ENCODE data around the gene SGCD.

DNA sequence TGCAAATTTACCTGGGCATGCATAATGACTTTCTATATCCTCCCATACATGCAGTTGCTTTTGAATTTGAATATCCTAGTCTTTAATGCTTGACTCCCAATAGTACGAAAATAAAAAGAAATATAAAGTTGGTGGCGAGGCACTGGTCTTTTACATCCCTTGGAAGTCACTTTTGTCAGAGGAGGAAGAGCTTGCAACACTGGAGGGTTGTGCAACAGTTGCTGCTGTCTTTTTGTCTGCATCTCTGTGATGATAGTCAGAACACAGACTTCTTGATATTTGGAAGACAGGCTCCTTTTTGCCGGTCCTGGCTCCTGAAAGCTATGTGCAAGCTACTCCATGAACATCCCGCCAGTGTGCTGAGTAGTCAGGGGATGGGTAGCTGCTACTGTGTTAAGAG, 16.8 kb upstream of the SGCD start:
- TF ChIP-seq CTCF (IDR thresholded peaks at IDR 0.05; ENCODE audit: insufficient read depth, low read length) (no peak), REST (IDR thresholded peaks at IDR 0.05; ENCODE audit: insufficient replicate concordance, low read depth) (no peak), POLR2AphosphoS5 (IDR thresholded peaks at IDR 0.05; ENCODE audit: low read depth) (no peak), GABPA (IDR thresholded peaks at IDR 0.05; ENCODE audit: low read depth) (no peak)
